Lower lobe of right lung (tissue), 2 donors: ENCODE results near the gene ADD1. TPM values are rescaled to one million over a fixed set of nuclear protein-coding genes. Genes with fewer than 3 reads are reported as not detected.

Experiments used
- ATAC-seq, 2 donors: fragments of 200-7000 bp; cut with Tn5 transposase; one replicate each; pipeline ENCODE4 v1.9.1; 2020 to 2022; ENCODE audit warnings: mild to moderate bottlenecking in 2 of 2, moderate library complexity in 2 of 2
- DNase-seq: peaks from one replicate; pipeline ENCODE4 v3.0.0-alpha.2; 2020
- H3K27ac ChIP-seq: fragments of 200-600 bp; one replicate; pipeline ENCODE4 v1.8.0; 2022
- H3K27me3 ChIP-seq: fragments of 200-600 bp; one replicate; pipeline ENCODE4 v1.8.0; 2022; ENCODE audit warnings: low read depth
- H3K36me3 ChIP-seq: fragments of 200-600 bp; one replicate; pipeline ENCODE4 v1.8.0; 2022; ENCODE audit warnings: mild to moderate bottlenecking
- H3K4me1 ChIP-seq: fragments of 200-600 bp; one replicate; pipeline ENCODE4 v1.8.0; 2022
- H3K4me3 ChIP-seq: fragments of 200-600 bp; one replicate; pipeline ENCODE4 v1.8.0; 2022; ENCODE audit warnings: mild to moderate bottlenecking
- H3K9me3 ChIP-seq: fragments of 200-600 bp; one replicate; pipeline ENCODE4 v1.8.0; 2022
- CTCF ChIP-seq: fragments of 200-600 bp; IDR thresholded peaks from one replicate; pipeline ENCODE4 v1.8.0; 2022; ENCODE audit warnings: antibody characterized with exemption, mild to moderate bottlenecking
- intact Hi-C: fragments of 100-400 bp; cut with DNase I; formaldehyde crosslinking; loops from one replicate; pipeline ENCODE4 v1.11.0; 2022
- total RNA-seq: library from RNA; stranded (reverse); fragmentation: NEBNext Ultra II Directional; extraction: Animal tissue kit (Norgen Biotek cat#: 25700); gene quantifications from one replicate; pipeline ENCODE4 v1.2.1, GENCODE V29; 2021
- donor health status: DM: no; HTN: yes; CAD: no; lungs with severe emphysema.

The ADD1 gene
- total RNA-seq, 1 donor from 2014 or later: 279 TPM

- H3K27me3 ChIP-seq: no peaks in the 10 kb centered on the region
Measured at GRCh38 chr4:2799971-2800690, 43.5 kb upstream of the ADD1 start.

DNA sequence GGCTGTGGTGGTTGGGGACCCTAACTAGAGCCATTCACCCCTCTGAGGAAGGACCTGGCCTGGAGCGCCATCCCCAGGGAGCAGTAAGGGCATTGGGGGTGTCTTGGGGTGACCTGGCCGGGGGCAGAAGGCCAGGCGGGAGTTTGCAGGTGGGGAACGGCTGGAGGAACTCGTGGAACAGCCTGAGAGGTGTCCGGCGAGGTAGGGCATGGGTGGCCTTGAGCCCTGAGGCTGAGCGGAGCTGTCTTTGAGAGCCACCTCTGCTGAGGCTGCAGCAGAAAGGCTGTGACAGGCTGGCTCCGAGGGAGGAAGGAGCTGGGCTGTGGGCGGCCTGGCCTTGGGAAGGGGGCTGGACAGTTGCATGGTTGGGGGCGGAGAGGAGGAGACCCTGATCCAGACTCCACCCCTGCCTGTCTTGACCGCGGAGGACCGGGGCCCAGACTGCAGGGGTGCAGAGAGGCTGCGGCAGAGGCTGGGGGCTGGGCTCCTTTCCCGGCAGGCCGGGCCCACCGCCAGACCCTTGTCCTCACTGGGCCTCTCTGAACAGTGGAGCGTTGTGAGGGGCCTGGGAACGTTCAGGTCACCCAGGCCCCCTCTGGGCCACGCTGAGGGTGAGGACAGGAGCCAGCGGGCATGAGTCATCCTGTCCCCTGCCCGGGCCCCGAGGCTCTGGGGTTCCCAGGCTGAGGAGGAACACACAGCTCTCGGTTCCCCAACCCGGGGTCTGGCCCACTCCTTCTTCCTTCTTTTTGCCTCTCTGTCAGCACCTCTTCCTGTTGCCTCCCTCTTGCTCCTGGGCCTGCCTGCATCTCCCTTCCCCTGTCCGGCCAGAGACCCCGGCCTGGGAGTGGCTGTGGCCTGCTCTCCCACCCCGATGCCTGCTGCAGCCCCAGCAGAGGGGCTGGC is 42.7 kb upstream of the ADD1 start:
- ATAC-seq: peak; percentile 67 to 74
- no peaks in the 10 kb centered on the region for H3K9me3 ChIP-seq
- intact Hi-C loops: no loop called here
- peak overlapping the region; percentile 87 for H3K27ac ChIP-seq
- peak; percentile 90 for DNase-seq
- no peak for TF ChIP-seq CTCF
- no peaks in the 10 kb centered on the region for H3K27me3 ChIP-seq
- peaks cover 96% of the 10 kb centered on the region for H3K4me1 ChIP-seq
- peak overlapping the region; percentile 50 for H3K4me3 ChIP-seq
- no peaks in the 10 kb centered on the region for H3K36me3 ChIP-seq

More at GRCh38 chr4:2799971-2800690, 43.5 kb upstream of the ADD1 start:
- ATAC-seq: peak; percentile 13 to 14
- DNase-seq: peak; percentile 61
- Histone ChIP-seq H3K4me3 (peak overlapping the region; percentile 50), H3K4me1 (peaks cover 96% of the 10 kb centered on the region), H3K9me3 (no peaks in the 10 kb centered on the region), H3K36me3 (no peaks in the 10 kb centered on the region), H3K27ac (peak overlapping the region; percentile 87)
- no peak for TF ChIP-seq CTCF
- intact Hi-C loops: no loop called here

DNA sequence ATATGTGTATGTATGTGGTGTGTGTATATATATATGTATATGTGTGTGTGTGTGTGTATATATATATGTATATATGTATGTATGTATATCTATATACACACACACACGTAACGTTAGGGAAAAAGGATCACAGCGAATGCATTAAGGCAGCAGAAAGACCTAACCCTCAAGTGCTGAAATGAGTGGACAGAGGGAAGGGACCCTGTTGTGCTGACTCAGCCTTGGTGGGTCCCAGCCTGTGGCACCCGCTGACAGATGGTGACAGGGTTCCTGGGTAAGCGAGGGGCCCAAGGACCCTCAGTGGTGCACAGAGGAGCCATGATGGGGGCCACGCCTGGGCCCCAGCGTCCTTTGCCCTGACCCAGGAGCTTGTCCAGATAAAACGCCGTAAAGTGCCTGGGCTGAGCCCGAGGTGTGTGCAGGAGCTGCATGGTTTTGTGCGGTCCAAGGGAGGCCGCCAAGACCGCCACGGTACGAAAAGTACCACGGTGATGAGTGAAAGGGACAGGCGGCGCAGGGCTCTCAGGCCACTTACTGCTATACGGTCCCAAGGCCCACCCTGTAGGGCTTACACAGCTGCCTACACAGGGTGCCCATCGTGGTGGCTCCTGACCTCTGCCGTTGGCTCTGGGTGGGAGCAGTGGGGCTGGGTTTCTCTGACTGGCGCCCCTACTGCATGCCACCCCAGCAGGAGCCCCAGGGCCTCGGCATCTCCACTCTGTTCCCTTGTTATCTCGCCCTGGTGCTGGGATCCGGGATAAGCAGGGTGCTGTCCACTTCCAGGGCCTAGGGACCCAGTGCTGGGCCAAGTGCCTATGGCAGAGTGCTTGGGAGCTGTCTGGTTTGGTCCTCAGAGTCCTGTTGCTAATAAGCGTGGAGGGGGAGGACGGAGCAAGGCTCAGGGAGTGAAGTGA is 40.8 kb upstream of the ADD1 start:
- ATAC-seq (no peak), DNase-seq (peak; percentile 41)
- no peaks in the 10 kb centered on the region for H3K27me3 ChIP-seq
- peak overlapping the region; percentile 87 for H3K27ac ChIP-seq
- no peak overlapping the region for H3K4me3 ChIP-seq
- intact Hi-C loops: no loop called here
- H3K4me1 ChIP-seq: peaks cover 96% of the 10 kb centered on the region
- no peak for TF ChIP-seq CTCF
- no peaks in the 10 kb centered on the region for H3K36me3 ChIP-seq
- no peaks in the 10 kb centered on the region for H3K9me3 ChIP-seq

- intact Hi-C loops: no loop called here
- ATAC-seq (no peak), DNase-seq (peak; percentile 81)
- TF ChIP-seq CTCF: no peak
- Histone ChIP-seq H3K4me3 (no peak overlapping the region), H3K27ac (peak overlapping the region; percentile 87), H3K36me3 (no peaks in the 10 kb centered on the region), H3K9me3 (no peaks in the 10 kb centered on the region), H3K4me1 (peaks cover 94% of the 10 kb centered on the region), H3K27me3 (no peaks in the 10 kb centered on the region)
Measured at GRCh38 chr4:2803624-2804448, 39.8 kb upstream of the ADD1 start.
